Liver (tissue), 9 donors: ENCODE measurements around the gene COL6A2. TPM values are rescaled to one million over a fixed set of nuclear protein-coding genes. Genes with fewer than 3 reads are reported as not detected.

Source experiments
- DNase-seq: peaks from one replicate; pipeline ENCODE4 v3.0.0-alpha.2; 2017; ENCODE audit warnings: low spot score
- H3K27ac ChIP-seq, 2 donors: one replicate each; pipeline ENCODE4 v1.7.0; 2013; ENCODE audit warnings: inconsistent platforms in 2 of 2, low read length in 2 of 2, control low read depth in 1 of 2, low read depth in 1 of 2, mild to moderate bottlenecking in 1 of 2
- H3K27me3 ChIP-seq, 4 donors: one replicate each; pipeline versions ENCODE4 v1.6.1 to v1.7.0; 2013; ENCODE audit warnings: low read length in 3 of 4, inconsistent platforms in 1 of 4, mild to moderate bottlenecking in 1 of 4, moderate library complexity in 1 of 4; ENCODE audit not compliant: control insufficient read depth in 4 of 4, insufficient read depth in 4 of 4
- H3K36me3 ChIP-seq, 4 donors: one replicate each; pipeline versions ENCODE4 v1.6.1 to v1.7.0; 2013; ENCODE audit warnings: low read length in 3 of 4, mild to moderate bottlenecking in 3 of 4, low read depth in 1 of 4, moderate library complexity in 1 of 4; ENCODE audit not compliant: control insufficient read depth in 4 of 4, insufficient read depth in 3 of 4
- H3K4me1 ChIP-seq, 4 donors: one replicate each; pipeline versions ENCODE4 v1.6.1 to v1.7.0; 2013; ENCODE audit warnings: low read length in 3 of 4, mild to moderate bottlenecking in 3 of 4, moderate library complexity in 1 of 4; ENCODE audit not compliant: control insufficient read depth in 4 of 4, insufficient read depth in 4 of 4
- H3K4me3 ChIP-seq, 3 donors: one replicate each; pipeline versions ENCODE4 v1.6.1 to v1.7.0; 2013; ENCODE audit warnings: low read length in 3 of 3, control low read depth in 1 of 3, low read depth in 1 of 3, mild to moderate bottlenecking in 1 of 3
- H3K9ac ChIP-seq, 2 donors: one replicate each; pipeline ENCODE4 v1.7.0; 2013; ENCODE audit warnings: low read length in 2 of 2, mild to moderate bottlenecking in 2 of 2, moderate library complexity in 2 of 2, control low read depth in 1 of 2, low read depth in 1 of 2
- H3K9me3 ChIP-seq, 4 donors: one replicate each; pipeline versions ENCODE4 v1.6.1 to v1.7.0; 2013; ENCODE audit warnings: low read length in 3 of 4; ENCODE audit not compliant: control insufficient read depth in 4 of 4
- ATF3 ChIP-seq: IDR thresholded peaks from 2 replicates; pipeline ENCODE4 v1.6.1; 2016; ENCODE audit warnings: antibody characterized with exemption
- CTCF ChIP-seq: fragments of 150-350 bp; IDR thresholded peaks from 2 replicates; pipeline ENCODE4 v1.5.1; 2017; ENCODE audit warnings: improper control_type of control experiment, low read depth, low read length; ENCODE audit not compliant: missing input control
- EGR1 ChIP-seq, 2 donors: IDR thresholded peaks; 2 replicates each; pipeline ENCODE4 v1.6.1; 2016 to 2018; ENCODE audit warnings: antibody characterized with exemption in 2 of 2, low read depth in 2 of 2
- FOXA1 ChIP-seq: IDR thresholded peaks from 2 replicates; pipeline ENCODE4 v1.6.1; 2016; ENCODE audit warnings: antibody characterized with exemption
- FOXA2 ChIP-seq: IDR thresholded peaks from 2 replicates; pipeline ENCODE4 v1.6.1; 2016; ENCODE audit warnings: antibody characterized with exemption
- GABPA ChIP-seq, 2 donors: IDR thresholded peaks in 1 of 2; conservative IDR thresholded peaks in 1 of 2; 2 replicates each; pipeline ENCODE4 v1.6.1; 2016; ENCODE audit warnings: antibody characterized with exemption in 2 of 2, mild to moderate bottlenecking in 1 of 2, moderate library complexity in 1 of 2
- HNF4A ChIP-seq, 2 donors: conservative IDR thresholded peaks; 2 replicates each; pipeline ENCODE4 v1.6.1; 2016; ENCODE audit warnings: antibody characterized with exemption in 2 of 2, mild to moderate bottlenecking in 2 of 2
- HNF4G ChIP-seq: IDR thresholded peaks from 2 replicates; pipeline ENCODE4 v1.6.1; 2016; ENCODE audit warnings: antibody characterized with exemption
- JUND ChIP-seq, 2 donors: IDR thresholded peaks; 2 replicates each; pipeline ENCODE4 v1.6.1; 2016; ENCODE audit warnings: antibody characterized with exemption in 2 of 2
- MAX ChIP-seq: IDR thresholded peaks from 2 replicates; pipeline ENCODE4 v1.6.1; 2016; ENCODE audit warnings: antibody characterized with exemption
- NR2F2 ChIP-seq: IDR thresholded peaks from 2 replicates; pipeline ENCODE4 v1.6.1; 2016; ENCODE audit warnings: antibody characterized with exemption
- RAD21 ChIP-seq, 2 donors: IDR thresholded peaks; 2 replicates each; pipeline ENCODE4 v1.6.1; 2016; ENCODE audit warnings: antibody characterized with exemption in 2 of 2, mild to moderate bottlenecking in 2 of 2
- REST ChIP-seq: IDR thresholded peaks from 2 replicates; pipeline ENCODE4 v1.6.1; 2016; ENCODE audit warnings: antibody characterized with exemption, mild to moderate bottlenecking
- RXRA ChIP-seq, 2 donors: IDR thresholded peaks; 2 replicates each; pipeline ENCODE4 v1.6.1; 2017 to 2018; ENCODE audit warnings: antibody characterized with exemption in 2 of 2, mild to moderate bottlenecking in 1 of 2
- SP1 ChIP-seq: IDR thresholded peaks from 2 replicates; pipeline ENCODE4 v1.6.1; 2018; ENCODE audit warnings: antibody characterized with exemption, mild to moderate bottlenecking
- TAF1 ChIP-seq: conservative IDR thresholded peaks from 2 replicates; pipeline ENCODE4 v1.6.1; 2016; ENCODE audit warnings: antibody characterized with exemption, mild to moderate bottlenecking
- YY1 ChIP-seq: IDR thresholded peaks from 2 replicates; pipeline ENCODE4 v1.6.1; 2016; ENCODE audit warnings: antibody characterized with exemption, mild to moderate bottlenecking
- ZBTB33 ChIP-seq: IDR thresholded peaks from 2 replicates; pipeline ENCODE4 v1.6.1; 2016; ENCODE audit warnings: antibody characterized with exemption
- WGBS: extraction: QIAGEN DNeasy Blood & Tissue Kit; methylation state at CpG from one replicate; pipeline ENCODE4 v1.1.7; 2013; 5-methylcytosine and 5-hydroxymethylcytosine counted together
- polyA plus RNA-seq, 2 donors: library from polyadenylated mRNA; stranded (reverse) in 1 of 2; unstranded in 1 of 2; fragments of 200-250 nt in 1 of 2; fragments of >200 nt in 1 of 2; fragmentation: Nextera tagmentation in 1 of 2; extraction: Ambion mirVana in 1 of 2; gene quantifications; one replicate each; pipeline versions ENCODE4 v1.2.1 to v1.2.3, GENCODE V29; 2013 to 2015
- total RNA-seq, 2 donors: library from RNA; depleted of rRNA; stranded (reverse); fragments of >200 nt; gene quantifications; one replicate each; pipeline ENCODE4 v1.2.3, GENCODE V29; 2014
- donor health status: healthy.
- donor health status: healthy.
- donor health status: healthy.
- donor health status: healthy.
- donor health status: healthy.

COL6A2 gene
- total and polyA plus RNA-seq, 4 donors: 5.8 to 80.8 (median 41.7) TPM

GRCh38 chr21:46121286-46122221 lies 23.6 kb downstream of the COL6A2 start:
- 82% methylated on average over 29 of the region's 29 CpGs for WGBS
- H3K9me3 ChIP-seq: no peaks in the 10 kb centered on the region
- no peak overlapping the region for H3K4me3 ChIP-seq
- no peaks in the 10 kb centered on the region for H3K27me3 ChIP-seq
- no peak for DNase-seq
- H3K9ac ChIP-seq: no peak overlapping the region
- no peak overlapping the region for H3K27ac ChIP-seq
- no peaks in the 10 kb centered on the region for H3K36me3 ChIP-seq
- TF ChIP-seq EGR1 (IDR thresholded peaks at IDR 0.05; ENCODE audit: low read depth in 2 of 2) (no peak), HNF4A (conservative IDR thresholded peaks at IDR 0.05) (no peak), TAF1 (no peak), FOXA1 (no peak), GABPA (IDR thresholded peaks at IDR 0.05 in 1 of 2, conservative IDR thresholded peaks at IDR 0.05 in 1 of 2) (no peak), FOXA2 (no peak), CTCF (no peak), REST (no peak), ZBTB33 (no peak), YY1 (no peak), RAD21 (IDR thresholded peaks at IDR 0.05) (no peak), ATF3 (no peak), MAX (no peak), HNF4G (no peak), SP1 (no peak), JUND (IDR thresholded peaks at IDR 0.05) (no peak), RXRA (IDR thresholded peaks at IDR 0.05) (no peak), NR2F2 (no peak)
- peaks cover 0 to 5% (median 0%) of the 10 kb centered on the region in 4 donors for H3K4me1 ChIP-seq
